GM18858 (cell line): ENCODE results near the gene CNTN2.

Source experiments
- ATAC-seq: cut with Tn5 transposase; IDR thresholded peaks from one replicate; pipeline ENCODE4 v1.9.1; 2021; ENCODE audit not compliant: unreplicated experiment

Gene CNTN2

DNA sequence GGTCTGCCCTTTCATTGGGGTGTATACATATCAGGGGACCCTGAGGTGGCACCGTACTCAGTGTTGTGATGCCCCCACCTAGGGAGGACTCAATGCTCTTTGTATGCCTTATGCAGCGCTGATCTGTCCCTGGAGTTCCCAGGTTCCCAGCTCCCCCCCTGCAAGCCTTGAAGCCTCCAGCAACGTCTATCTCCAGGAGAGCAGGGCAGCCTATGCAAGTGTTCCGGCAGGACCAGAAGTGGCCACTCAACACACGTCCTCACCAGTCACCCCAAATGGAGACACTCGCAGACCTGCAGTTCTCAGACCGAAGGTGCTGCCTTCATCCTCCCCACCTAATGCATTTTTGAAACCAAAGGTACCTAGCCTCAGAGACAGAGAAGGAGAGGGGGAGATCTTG, 25.2 kb upstream of the CNTN2 start:
- no peak for ATAC-seq

- no peak for ATAC-seq
Measured at GRCh38 chr1:205018381-205018780, 24.6 kb upstream of the CNTN2 start.

- no peak for ATAC-seq
Measured at GRCh38 chr1:205020466-205020865, 22.5 kb upstream of the CNTN2 start.

GRCh38 chr1:205024679-205025078, 18.3 kb upstream of the CNTN2 start:
- ATAC-seq: no peak

GRCh38 chr1:205025239-205025638, 17.8 kb upstream of the CNTN2 start:
- no peak for ATAC-seq

DNA sequence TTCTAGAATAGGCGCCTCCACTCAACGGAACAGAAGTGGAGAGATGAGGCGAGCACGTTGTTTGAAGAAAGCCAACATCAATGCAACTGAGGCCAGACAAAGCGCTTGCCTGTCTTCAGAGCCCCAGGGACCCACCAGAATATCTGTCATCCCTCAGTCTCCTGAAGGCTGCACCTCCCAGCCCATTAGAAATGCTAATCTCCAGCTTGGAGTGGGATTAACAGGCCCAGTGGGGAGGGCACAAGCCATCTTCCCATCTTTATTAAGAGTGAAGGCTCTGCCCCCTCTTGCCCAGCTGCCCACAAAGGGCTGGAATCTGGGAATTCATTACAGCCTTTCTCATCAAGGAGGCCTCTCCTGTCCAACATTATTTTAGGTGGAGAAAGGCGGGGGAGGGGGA, 16.8 kb upstream of the CNTN2 start:
- no peak for ATAC-seq

DNA sequence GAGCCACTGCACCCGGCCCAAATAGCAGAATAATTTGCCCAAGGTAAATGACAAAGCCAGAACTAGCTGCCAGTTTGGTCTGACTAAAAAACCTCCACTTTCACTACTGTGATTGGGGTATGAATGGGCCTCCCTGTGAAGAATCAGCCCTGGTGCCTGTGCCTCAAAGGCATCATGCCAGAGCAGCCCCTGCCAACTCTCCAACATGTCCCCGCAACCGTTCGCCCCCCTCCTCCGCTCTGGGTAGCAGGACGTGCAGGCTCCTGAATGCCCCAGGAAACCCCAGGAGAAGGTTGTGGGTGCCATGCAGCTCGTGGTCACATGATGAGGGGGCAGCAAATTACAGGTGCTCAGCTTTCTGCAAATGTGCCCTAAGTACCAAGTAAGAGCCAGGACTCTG, 14.6 kb upstream of the CNTN2 start:
- no peak for ATAC-seq

GRCh38 chr1:205028924-205029323, 14.1 kb upstream of the CNTN2 start:
- no peak for ATAC-seq

GRCh38 chr1:205030241-205030640, 12.8 kb upstream of the CNTN2 start:
- no peak for ATAC-seq

- ATAC-seq: no peak
Measured at GRCh38 chr1:205030896-205031295, 12.1 kb upstream of the CNTN2 start.

DNA sequence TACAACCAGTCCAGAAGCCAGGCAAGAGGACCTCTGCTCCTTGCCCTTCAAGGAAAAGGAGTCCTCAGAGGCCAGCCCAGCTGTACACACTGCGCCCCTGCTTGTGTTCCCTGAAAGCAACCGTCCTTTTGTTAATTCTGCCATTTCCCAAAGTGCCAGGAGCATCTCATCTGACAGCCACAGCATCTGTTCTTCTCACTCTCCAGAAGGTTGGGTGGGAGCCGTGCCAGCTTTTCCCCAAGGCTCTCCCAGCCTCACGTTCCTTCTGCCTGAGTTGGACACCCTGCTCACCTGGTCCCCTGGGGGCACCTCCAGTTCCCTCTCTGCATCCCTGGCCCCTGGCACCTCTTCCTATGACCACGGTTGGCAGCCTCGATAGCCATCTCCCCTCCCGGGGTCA, 10.5 kb upstream of the CNTN2 start:
- ATAC-seq: no peak

DNA sequence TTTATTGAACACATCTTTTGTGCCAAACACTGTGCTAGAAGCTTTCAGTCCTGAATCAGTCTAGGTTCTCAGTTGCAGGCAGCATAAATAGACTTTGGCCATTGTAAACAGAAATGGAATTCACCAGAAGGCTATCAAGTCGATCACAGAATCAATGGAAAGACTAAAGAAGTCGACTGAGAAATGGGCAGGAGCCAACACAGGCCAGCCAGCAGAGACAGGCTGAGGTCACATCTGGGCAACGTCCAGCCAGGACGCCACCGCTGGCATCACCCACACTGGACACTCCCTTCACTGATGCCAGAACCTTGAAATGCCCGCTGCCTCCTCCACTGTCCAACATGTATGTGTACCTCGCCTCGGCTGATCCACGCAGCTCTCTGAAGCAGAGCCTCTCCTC, 5.5 kb upstream of the CNTN2 start:
- no peak for ATAC-seq

- no peak for ATAC-seq
Measured at GRCh38 chr1:205038132-205038786, 4.8 kb upstream of the CNTN2 start.

DNA sequence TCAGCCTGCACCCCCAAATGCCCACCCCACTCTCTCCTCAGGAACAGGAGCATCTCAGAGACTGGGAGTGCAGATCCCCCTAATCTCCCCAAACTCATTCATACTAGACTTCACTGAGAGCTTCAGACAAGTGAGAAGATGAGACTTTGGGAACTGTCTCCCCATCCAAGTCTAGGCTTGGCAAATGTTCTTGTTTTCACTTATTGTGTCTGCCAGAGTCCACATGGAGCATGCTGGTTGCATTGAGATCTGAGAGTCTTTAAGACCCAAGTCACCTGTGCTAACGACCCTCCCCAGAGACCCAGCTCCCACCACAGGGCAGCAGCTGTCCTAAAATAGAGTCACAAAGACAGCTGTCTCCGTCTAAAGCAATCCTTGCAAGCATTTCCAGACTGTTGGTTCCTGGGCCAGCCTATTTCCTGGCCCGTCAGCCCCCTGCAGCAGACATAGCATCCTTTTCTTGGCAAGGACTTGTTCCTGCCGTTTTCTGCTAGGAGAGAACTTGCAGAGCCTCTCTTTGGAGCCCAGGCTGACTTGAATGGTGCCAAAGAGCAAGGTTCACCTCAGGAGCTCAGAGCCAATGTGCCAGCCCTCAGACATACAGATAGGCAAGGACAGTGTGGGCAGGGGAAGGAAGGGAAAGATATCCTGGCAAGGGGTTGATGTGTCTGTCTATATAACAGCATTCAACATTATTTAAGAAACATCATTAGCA, 1.9 kb upstream of the CNTN2 start:
- no peak for ATAC-seq

GRCh38 chr1:205041998-205042910, 758 bp upstream of the CNTN2 start:
- no peak for ATAC-seq

DNA sequence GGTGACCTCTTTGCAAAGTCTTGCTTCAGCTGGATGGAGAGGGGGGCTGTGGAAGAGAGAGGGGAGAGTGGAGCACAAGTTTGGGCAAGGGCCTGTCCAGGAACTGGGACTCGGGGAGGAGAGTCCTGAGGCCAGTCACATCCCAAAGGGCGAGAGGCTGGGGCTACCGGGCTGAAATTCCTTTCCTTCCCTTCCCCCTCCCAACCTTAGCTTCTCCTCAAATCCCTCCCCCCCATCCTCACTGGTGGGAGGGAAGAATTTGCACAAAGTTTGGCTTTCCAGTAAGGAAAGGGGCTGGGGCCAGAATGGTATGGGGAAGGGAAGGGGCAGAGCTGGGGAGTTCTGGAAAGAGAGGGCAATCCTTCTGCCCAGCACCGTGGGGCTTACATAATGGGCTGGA, 854 bp downstream of the CNTN2 start:
- ATAC-seq: no peak

DNA sequence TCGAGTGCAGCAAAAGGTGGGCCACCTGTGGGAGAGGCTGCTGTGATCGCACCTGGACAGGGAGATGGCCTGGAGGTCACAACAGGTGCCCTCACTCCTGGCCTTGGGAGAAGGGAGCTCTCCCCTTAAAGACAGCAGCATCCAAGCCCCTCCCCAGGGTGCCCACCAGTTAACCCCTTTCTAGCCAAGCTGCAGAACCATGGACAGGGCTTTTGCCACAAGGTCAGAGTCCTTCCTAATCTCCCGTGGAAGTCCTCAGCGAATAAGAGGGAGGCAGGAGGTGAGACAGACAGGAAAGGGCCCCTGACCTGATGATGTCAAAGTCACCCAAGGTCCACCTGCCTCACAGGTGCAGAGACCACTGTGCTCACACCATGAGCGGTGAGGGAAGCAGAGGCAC, 1.7 kb downstream of the CNTN2 start:
- ATAC-seq: no peak

GRCh38 chr1:205045146-205045545, 2.1 kb downstream of the CNTN2 start:
- no peak for ATAC-seq

DNA sequence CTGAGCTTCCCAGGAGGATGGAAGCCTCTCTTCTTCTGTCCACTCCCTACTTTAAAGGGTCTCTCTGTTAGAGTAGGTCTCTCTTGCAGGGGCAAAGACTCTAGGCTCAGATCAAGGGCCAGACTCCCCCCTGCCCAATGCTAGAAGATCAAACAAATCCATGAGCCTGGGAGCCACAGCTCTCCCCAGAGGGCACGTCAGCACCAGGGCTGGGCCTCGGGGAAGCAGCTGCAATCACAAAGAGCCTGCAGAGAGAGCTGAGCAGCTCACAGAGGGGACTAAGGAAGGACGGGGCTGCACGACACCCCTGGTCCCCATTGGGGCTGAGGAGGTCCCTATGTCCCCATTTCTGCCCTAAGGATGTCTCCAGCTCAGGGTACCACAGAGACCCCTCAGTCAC, 3.9 kb downstream of the CNTN2 start:
- ATAC-seq: no peak

DNA sequence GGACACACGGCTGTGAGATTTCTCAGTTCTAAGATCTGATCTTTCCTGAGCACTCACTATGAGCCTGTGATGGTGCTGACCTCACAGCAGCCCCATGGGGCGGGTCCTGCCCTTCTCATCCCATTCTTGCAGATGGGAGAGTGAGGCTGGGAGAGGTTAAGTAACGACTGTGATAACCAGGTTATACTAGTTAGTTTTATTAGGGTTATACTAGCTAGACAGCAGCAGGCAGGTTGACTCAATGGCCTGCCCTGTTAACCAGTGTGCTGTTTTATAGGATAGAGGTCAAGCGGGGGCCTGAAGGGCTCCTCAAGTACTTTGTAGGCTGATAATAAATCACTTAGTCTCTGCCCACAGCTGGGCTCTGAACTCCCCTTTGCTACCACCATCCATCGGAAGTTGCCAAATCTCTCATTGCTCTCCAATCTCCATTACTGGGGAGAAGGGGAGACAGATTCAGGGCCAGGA, 4.8 kb downstream of the CNTN2 start:
- no peak for ATAC-seq

DNA sequence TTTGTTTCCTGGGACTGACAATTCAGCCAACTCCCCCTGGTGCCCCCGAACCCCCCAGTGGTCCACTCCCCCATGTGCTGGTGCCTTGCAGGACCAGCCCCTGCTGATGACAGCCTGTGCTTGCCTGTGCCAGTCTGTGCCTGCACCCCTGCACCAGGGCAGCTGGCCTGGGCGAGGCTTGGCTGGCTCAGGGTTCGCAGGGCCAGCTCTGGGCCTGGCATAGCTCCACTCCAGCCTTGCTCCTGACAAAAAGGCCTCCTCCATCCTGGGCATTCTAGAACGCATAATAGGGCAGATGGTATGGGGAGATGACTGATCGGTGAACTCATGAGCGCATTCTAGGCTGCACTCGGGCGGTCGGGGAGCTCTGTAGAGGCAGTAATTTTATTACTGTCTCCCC, 5.4 kb downstream of the CNTN2 start:
- ATAC-seq: no peak

DNA sequence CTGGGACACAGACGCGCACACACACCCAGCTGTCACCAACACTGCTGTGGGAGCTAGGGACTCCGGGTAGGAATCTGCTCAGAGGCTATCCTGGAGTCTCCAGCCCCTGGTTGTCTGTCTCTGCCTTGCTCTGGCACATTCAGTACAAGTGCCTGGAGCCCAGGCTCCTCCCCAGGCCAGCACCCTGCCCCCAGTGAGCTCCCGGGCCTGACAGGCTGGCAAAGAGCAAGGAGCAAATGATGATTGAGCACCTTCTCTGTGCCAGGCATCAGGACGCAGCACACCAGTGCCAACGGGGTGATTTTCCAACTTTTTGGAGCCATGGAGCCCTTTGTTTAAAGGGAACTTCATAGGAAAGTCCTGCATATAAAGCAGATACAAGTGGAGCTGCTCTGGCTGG, 6.5 kb downstream of the CNTN2 start:
- ATAC-seq: no peak
